Stimulated activated CD8-positive, alpha-beta memory T cell treated with anti-CD3 and anti-CD28 coated beads, Interleukin-15, amount 100 ng/mL, for 24 hours (primary cell): Measurements from ENCODE around the gene NKD1.

Source experiments
- DNase-seq: peaks from one replicate; pipeline ENCODE4 v3.0.0-alpha.2; 2020; ENCODE audit warnings: low read depth

The NKD1 gene

DNA sequence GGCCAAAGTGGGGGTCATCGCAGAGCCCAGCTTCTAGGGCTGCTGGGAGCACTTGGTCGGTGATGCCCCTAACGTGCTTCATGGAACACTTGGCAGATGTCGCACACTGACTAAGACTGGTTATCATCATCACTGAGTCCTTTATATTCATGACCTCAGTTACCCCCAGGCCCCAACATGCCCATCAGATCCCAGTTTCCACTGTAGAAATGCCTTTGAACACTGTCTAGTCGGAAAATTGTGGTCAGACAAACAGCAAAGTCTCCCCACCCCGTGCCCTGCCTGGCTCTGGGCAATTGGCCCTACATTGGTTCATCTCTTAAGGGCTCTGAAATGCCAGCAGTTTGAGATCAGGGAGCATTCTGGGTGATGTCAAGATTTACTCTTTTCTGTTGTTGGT, 51.3 kb downstream of the NKD1 start:
- no peak for DNase-seq

GRCh38 chr16:50600582-50601283, 52.5 kb downstream of the NKD1 start:
- DNase-seq = no peak

DNA sequence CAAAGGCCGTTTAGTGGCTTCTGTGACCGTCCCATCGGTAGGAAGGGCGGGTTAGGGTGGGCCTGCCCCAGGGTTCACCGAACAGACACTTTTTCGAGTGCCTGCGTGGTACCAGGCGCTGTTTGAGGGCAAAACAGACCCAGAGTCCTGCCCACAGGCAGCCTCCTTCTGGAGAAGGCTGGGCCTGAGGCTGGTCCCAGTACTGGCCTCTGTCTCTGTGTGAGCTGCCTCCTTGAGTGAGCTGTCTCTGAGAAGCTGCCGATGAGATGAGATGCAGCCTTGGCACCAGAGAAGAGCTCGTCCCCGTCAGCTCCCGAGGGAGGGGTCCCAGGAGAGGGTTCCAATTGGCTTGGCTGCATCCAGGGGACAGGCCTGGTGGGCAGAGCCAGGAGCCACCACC, 53.1 kb downstream of the NKD1 start:
- no peak for DNase-seq

DNA sequence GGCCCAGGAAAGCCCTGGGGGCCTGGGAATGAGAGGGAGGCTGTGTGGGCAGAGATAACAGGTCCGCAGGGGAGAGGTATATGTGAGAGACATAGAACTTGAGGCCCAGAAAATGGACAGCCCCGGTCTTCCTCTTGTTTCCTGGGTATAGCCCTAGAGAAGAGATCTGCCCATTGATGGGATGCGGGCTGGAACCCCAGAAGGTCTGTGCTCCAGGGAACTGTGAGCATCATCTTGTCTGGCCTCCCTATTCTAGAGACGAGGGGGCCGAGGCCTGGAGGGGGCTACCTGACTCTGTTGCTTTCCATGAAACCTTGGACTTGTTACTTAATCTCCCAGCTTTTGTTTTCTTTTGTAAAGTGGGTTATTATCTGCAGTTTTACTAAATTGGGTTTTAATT, 53.9 kb downstream of the NKD1 start:
- DNase-seq = no peak

GRCh38 chr16:50602531-50603205, 54.5 kb downstream of the NKD1 start:
- no peak for DNase-seq

DNA sequence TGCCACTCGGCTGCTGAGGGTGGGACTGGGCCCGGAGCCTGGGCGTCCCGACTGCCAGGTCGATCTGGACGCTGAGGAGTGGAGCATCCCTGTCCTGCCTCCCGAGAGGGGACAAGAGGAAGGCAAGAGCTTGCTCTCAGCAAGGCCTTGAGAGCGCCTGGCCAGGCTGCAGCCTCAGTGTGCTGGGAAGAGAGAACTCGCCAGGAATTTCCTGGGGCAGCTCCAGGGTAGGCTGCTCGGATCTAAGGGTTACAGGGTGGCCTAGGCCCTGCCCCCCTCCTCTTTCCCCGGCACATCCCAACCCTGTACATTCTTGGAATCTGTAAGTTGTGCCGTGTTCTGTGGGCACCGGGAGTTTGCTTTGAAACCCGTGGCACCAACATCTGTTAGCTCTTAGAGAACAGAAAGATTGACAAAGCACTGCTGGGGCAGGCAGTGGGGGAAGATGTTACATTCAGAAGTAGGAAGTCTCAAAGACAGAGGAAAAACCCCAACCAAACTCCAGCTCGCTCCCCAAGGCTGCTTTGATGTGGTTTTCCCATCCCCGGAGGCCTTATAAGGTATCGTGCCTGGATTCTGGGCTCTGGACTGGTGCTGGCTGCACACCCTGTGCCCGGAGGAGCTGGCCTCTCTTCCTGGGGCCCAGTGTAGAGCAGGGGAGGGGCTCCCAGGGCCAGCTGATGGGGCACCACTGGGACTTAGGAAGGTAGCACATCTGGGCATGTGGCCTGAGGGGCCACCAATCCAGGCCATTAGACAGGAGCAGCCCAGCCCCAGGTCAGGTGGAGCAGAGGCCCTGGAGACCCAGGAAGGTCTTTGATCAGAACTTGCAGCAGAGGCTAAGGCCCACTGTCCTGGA, 55.2 kb downstream of the NKD1 start:
- DNase-seq = no peak

- DNase-seq = no peak
These were observed 55.8 kb downstream of the NKD1 start for GRCh38 chr16:50604065-50604418.

- DNase-seq = no peak
These were observed 56.4 kb downstream of the NKD1 start for GRCh38 chr16:50604610-50605009.

DNA sequence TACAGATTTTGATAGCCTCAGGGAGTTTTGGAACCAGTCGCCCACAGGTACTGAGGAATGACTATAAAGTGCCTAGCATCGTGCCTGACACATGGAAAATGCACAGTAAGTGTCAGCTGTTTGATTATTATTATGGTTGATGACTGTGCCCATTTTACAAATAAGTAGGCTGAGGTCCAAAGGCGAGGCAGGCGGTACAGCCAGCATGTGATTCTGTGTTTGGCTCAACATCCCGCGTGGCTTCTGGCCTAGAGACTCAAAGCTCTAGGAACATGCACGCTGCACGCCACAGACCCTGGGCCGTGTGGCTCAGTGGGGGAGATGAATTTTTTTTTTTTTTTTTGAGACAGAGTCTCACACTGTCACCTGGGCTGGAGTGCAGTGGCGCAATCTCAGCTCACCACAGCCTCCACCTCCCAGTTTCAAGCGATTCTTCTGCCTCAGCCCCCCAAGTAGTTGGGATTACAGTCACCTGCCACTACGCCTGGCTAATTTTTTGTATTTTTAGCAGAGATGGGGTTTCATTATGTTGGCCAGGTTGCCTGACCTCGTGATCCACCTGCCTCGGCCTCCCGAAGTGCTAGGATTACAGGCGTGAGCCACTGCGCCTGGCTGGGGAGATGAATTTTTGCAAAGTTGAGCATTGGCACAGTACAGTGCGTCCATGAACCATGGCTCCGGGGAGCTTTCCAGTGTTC, 57.7 kb downstream of the NKD1 start:
- no peak for DNase-seq

- no peak for DNase-seq
These were observed 58.3 kb downstream of the NKD1 start for GRCh38 chr16:50606431-50607050.

GRCh38 chr16:50607051-50607431, 58.8 kb downstream of the NKD1 start:
- DNase-seq = no peak

DNA sequence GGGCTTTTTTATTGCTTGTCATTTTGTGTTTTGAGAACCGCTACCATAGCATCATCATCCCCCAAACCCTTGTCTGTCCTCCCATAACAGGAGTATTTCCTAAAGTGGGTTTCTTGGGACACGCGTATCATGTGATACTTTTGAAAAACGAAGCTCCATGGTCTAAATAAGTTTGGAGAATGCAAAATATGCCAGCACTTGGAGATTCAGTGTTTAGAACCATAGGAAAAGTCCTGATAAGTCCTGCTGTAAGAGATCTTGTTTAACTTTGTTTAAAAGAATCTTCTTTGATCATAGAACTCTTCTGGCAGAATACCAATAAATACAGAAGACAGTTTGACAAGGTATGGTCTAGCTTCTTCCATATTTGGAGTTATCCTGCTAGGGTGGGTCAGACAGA, 59.3 kb downstream of the NKD1 start:
- DNase-seq = no peak

DNA sequence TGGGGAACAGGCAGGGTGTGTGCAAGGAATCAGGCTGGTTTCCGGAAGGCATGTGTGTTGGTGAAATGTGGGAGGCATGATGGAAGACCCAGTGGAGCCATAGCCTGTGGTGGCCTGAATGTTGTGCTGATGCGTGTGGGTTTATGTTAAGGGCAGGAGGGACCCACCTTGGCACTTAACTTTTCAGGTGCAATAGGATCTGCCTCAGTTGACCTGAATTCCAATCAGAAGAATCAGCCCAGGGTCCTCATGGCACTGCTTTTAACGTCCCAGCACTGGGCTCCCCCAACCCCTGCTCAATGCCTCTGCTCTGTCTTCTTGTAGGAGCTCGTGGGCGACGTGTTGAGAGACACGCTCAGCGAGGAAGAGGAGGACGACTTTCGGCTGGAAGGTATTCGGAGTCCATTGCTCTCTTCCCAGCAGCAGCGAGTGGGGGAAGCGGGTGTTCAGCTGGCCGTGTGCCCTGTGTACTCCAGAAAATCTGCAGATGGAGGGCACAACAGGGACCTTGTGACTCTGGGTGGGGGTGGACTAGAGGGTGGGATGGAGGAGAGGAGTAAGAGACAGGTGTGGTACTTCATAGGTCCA, 59.9 kb downstream of the NKD1 start:
- DNase-seq = no peak

DNA sequence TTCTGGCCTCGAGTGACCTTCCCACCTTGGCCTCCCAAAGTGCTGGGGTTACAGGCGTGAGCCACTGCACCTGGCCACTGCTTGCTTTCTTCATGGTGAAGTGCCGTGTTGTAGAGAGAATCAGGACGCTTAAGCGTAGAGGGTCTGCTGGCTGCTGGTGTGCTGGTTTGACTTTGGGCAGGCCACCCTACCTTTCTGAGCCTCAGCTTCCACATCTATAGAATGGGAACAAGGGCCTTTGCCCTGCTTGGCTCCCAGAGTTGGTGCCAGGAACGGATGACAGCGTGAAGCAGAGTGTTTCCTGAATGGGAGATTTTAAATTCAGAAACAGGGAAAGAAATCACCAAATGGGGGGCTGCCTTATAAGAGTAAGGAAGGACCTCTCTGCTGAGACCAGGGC, 60.9 kb downstream of the NKD1 start:
- DNase-seq = no peak

DNA sequence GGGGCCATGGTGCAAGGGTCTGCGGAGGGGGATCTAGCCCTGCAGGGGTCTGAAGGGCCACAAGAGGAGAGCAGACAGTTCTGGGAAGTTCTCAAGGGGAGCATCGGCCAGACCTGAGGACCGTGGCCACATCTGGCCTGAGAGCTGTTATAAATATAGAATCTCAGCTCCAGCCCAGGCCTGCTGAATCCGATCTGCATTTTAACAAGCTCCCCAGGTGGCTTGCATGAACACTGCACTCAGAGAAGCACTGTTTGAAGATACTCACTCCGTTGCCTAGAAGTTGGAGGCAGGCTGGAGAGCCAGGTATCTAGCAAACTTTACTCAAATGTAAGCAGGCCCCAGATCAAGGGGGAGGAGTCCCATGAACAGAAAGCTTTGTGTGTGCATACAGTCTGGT, 61.3 kb downstream of the NKD1 start:
- no peak for DNase-seq

- DNase-seq = no peak
These were observed 62.4 kb downstream of the NKD1 start for GRCh38 chr16:50610331-50611262.

- DNase-seq = no peak
These were observed 63.2 kb downstream of the NKD1 start for GRCh38 chr16:50611332-50611934.

DNA sequence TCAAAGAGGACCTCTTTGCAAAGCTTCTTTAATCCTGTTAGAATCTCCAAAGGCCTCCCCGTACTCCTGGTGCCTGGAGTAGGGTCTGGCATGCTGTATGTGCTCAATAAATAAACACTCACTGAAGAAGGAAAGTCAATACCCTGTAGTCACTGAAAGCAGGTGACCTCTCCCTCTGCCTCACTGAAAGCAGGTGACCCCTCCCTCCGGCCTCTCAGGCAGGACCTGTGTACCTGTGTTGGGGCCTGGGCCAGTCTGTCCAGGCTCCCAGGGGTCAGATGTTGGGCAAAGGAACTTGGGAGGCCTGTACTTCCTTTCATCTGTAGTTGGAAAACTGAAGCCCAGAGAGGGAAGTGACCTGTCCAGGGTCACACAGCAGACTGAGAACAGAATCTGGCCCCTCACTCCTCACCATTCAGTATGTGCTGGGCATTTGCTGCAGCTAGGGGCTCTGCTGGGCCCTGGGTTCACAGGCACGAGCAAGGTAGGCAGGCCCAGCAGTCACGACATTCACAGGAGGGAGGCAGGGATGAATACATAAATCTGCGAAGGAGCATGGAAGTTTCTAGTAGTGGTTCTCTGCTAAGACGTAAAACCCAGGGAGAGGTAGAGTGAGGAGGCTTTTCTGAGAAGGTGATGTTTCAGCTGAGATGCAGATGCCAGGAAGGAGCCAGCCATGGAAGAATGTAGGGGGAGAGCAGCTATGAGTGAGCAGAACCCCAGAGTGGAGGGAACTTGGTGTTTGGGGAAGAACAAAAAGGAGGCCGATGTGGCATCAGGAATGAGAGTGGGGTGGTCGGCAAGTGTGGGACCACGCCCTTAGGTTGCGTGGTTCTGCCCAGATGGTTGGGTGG, 64.0 kb downstream of the NKD1 start:
- DNase-seq = no peak

- DNase-seq = no peak
These were observed 64.6 kb downstream of the NKD1 start for GRCh38 chr16:50612849-50613198.
